AG09309 (cell line): ENCODE results near the gene UAP1L1.

ENCODE experiments used
- DNase-seq: peaks from one replicate; pipeline ENCODE4 v3.0.0-alpha.2; 2010; ENCODE audit warnings: low read depth
- H3K4me3 ChIP-seq: 2 replicates; pipeline ENCODE4 v1.5.1; 2011; ENCODE audit warnings: mild to moderate bottlenecking, low read depth, low read length, moderate library complexity; ENCODE audit not compliant: control insufficient read depth
- TF ChIP-seq, protein P1 (sequence below): IDR thresholded peaks from 2 replicates; pipeline ENCODE4 v1.5.1; 2011; ENCODE audit warnings: mild to moderate bottlenecking, low read depth, low read length, inconsistent platforms; ENCODE audit not compliant: insufficient read depth, control insufficient read depth; ENCODE audit errors: missing control alignments

Gene UAP1L1

DNA sequence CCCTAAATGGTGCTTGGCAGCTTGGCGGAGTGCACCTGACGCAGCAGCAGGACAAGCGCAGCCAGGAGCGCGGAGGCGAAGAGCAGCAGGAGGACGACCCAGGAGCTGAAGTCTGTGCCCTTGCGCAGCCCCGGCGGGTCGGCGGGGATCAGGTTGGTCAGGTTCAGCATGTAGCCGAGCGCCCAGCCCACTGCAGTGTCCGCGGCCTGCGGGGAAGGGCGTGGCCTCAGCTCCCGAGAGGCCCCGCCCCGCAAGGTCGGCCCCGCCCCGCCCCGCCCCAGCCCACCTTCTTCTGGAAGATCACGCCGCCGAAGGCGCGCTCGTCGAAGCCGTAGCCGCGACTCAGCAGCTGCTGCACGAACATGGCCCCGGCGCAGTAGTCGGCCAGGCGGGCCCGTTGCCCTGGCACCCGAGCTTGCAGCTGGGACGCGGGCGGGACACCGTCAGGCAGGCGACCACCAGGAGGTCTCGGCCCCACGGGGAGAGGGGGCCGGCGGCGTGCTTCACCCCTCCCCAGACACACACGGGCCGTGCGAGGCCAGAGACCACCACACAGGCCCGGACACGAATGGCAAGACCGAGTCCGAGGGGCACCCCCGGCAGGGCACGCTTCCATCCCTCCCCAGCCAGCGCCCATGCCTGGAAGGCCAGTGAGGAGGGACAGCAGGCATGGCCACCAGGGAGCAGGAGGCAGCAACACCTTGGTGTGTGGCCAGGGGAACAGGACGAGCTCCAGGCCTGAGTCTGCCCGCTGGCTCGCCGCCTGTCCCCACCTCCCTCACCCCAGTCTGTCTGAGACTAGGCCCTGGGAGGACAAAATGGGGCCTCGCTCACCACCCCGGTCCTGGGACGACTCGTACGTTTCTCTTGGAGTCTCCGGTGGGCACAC is 28.4 kb upstream of the UAP1L1 start:
- no peak for DNase-seq
- TF ChIP-seq, protein P1, sequence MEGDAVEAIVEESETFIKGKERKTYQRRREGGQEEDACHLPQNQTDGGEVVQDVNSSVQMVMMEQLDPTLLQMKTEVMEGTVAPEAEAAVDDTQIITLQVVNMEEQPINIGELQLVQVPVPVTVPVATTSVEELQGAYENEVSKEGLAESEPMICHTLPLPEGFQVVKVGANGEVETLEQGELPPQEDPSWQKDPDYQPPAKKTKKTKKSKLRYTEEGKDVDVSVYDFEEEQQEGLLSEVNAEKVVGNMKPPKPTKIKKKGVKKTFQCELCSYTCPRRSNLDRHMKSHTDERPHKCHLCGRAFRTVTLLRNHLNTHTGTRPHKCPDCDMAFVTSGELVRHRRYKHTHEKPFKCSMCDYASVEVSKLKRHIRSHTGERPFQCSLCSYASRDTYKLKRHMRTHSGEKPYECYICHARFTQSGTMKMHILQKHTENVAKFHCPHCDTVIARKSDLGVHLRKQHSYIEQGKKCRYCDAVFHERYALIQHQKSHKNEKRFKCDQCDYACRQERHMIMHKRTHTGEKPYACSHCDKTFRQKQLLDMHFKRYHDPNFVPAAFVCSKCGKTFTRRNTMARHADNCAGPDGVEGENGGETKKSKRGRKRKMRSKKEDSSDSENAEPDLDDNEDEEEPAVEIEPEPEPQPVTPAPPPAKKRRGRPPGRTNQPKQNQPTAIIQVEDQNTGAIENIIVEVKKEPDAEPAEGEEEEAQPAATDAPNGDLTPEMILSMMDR: no peak
- H3K4me3 ChIP-seq: no peak overlapping the region

DNA sequence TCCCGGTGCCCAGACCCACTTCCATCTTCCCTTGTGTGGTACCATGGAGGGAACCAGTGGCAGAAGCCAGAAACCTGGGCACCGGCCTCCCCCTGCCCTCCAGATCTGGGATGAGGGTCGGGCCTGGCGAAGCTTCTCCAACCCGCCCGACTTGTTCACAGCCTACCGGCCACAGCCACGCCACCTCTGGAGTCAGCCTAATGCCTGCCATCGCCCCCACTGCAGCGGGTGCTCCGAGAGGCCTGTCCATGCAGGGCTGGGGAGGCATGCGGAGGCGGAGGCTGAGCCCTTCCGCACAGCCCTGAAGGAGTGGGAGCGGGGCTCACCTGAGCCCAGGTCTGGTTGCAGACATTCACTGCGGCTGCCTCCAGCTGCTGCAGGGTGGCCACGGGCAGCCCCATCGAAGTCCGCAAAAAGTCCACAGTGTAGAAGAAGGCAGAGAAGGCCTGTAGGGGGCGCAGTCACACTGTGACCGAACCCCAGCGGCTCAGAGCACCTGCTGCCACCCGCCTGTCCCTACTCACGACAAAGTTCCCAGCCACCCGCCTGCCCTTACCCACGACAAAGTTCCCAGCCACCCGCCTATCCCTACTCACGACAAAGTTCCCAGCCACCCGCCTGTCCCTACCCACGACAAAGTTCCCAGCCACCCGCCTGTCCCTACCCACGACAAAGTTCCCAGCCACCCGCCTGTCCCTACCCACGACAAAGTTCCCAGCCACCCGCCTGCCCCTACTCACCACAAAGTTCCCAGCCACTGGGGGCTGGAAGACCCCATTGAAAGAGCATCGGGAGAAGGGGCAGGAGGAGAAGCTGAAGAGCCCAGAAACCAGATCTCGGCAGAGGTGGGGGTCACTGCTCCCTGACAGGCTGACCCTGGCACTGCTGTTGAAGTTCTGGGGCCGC is 27.5 kb upstream of the UAP1L1 start:
- no peak for DNase-seq

DNA sequence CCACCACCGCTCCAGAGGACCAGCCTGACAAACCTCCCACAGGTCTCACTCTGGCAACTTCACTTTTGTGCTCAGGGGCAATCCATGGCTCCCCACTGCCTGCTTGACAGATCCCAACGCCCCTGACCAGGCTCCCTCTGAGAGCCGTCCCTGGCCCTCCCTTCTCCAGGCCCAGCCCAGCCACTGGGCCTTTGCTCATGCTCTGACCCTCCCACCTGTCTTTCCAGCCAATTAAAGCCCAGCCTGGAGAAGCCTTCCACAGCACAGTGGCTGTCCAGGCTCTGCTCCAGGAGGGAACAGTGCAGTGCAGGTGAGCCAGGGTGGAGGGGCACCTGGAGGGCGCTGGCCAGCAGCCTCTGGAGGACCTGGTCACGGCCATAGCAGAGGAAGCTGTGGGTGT is 26.7 kb upstream of the UAP1L1 start:
- TF ChIP-seq, protein P1: no peak
- no peak for DNase-seq
- no peak overlapping the region for H3K4me3 ChIP-seq

More for the DNA sequence above, 27.5 kb upstream of the UAP1L1 start:
- H3K4me3 ChIP-seq: no peak overlapping the region
- TF ChIP-seq, protein P1: peak; percentile 68

DNA sequence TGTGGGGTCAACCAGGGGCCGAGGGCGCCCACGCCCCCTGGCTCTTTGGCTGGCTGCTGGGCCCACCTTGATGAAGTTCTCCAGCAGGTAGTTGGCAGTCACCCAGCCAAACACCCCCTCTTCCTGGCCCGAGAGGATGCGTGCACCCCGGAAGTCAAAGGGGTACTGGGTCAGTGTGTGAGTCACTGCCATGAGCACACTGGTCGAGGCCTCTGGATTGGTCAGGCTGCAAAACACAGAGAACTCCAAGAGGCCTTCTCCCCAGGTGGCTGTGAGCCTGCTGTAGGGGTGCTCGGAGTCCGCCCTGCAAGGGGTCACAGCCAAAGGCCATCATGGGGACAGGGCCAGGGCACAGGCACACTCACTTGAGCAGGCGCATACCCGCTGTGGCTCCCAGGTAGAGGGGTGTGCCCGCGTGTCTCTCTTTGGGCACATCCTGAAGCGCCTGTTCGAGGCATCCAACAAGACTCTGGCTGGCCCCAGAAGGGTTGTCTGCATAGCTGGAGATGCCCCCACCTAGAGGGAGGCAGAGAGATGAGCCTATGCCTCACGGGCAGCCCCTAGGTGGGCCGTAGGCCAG is 26.1 kb upstream of the UAP1L1 start:
- DNase-seq: no peak
- TF ChIP-seq, protein P1: no peak

DNA sequence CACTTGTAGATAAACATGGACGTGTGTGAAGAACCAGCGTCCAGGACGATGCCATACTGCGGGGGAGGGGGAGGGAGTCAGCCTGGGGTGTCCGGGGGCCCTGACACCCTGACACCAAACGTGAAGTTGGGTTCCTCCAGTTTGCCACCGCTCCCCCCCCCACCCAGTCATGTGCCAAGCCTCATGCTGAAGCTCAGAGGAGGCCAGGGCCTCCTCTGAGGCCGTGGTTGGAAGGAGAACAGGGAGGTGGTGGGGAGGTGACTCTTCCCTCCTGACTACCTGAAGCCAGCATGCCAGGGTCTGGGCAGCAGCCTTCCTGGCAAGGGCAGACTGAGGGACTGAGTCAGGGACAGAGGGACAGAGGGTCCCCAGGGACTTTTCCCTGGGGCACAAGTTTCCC is 25.0 kb upstream of the UAP1L1 start:
- H3K4me3 ChIP-seq: no peak overlapping the region
- DNase-seq: no peak
- TF ChIP-seq, protein P1: no peak

More for the DNA sequence above, 26.1 kb upstream of the UAP1L1 start:
- no peak overlapping the region for H3K4me3 ChIP-seq
